IMR-90 (cell line): ENCODE data around the gene LIN7C. TPM values are rescaled to one million over a fixed set of nuclear protein-coding genes. Genes with fewer than 3 reads are reported as not detected.

Experiments
- ATAC-seq: fragments of 200-7000 bp; cut with Tn5 transposase; 2 replicates; pipeline ENCODE4 v1.9.1; 2020; ENCODE audit warnings: low read depth, mild to moderate bottlenecking, moderate library complexity
- BruUV-seq: library from RNA; stranded (reverse); fragments of 400-500 nt; replicated peaks from 2 replicates; lab custom pipeline; 2021; lab: Mats Ljungman, UMichigan
- CTCF ChIA-PET: fragments of 300-600 bp; formaldehyde crosslinking; extraction: SDS; loops from one replicate; lab custom pipeline; 2021; ENCODE audit warnings: antibody characterized with exemption; lab: Yijun Ruan, JAX
- POLR2A ChIA-PET: fragments of 300-600 bp; sonication (Branson Sonifier 250); formaldehyde crosslinking; loops from one replicate; lab custom pipeline; 2022; ENCODE audit warnings: antibody characterized with exemption; ENCODE audit not compliant: unreplicated experiment; lab: Charles Lee
- DNase-seq: peaks from one replicate; pipeline ENCODE4 v3.0.0; 2013
- H2AFZ ChIP-seq: replicated peaks from 2 replicates; pipeline ENCODE3; 2013; ENCODE audit warnings: low read length, mild to moderate bottlenecking; ENCODE audit not compliant: poor library complexity
- H2AK5ac ChIP-seq: 2 replicates; pipeline ENCODE4 v1.6.1; 2013; ENCODE audit warnings: low read depth, low read length, inconsistent platforms
- H2AK9ac ChIP-seq: replicated peaks from 2 replicates; pipeline ENCODE3; 2013; ENCODE audit warnings: mild to moderate bottlenecking, low read depth, low read length, moderate library complexity; ENCODE audit not compliant: poor library complexity
- H2BK120ac ChIP-seq: 2 replicates; pipeline ENCODE4 v1.6.1; 2013; ENCODE audit warnings: low read depth, low read length, inconsistent platforms
- H2BK15ac ChIP-seq: 3 replicates; pipeline ENCODE4 v1.6.1; 2013; ENCODE audit warnings: low read depth, low read length, inconsistent platforms
- H2BK20ac ChIP-seq: 2 replicates; pipeline ENCODE4 v1.6.1; 2013; ENCODE audit warnings: low read depth, mild to moderate bottlenecking, inconsistent platforms, low read length, moderate library complexity
- H2BK5ac ChIP-seq: 2 replicates; pipeline ENCODE4 v1.6.1; 2013; ENCODE audit warnings: mild to moderate bottlenecking, low read depth, low read length, inconsistent platforms; ENCODE audit not compliant: poor library complexity, severe bottlenecking
- H3K14ac ChIP-seq: replicated peaks from 2 replicates; pipeline ENCODE4 v1.6.1; 2013; ENCODE audit warnings: low read depth, low read length, inconsistent platforms
- H3K18ac ChIP-seq: 2 replicates; pipeline ENCODE4 v1.6.1; 2013; ENCODE audit warnings: low read depth, low read length, control low read depth
- H3K23ac ChIP-seq: 2 replicates; pipeline ENCODE4 v1.6.1; 2013; ENCODE audit warnings: low read depth, low read length, inconsistent platforms
- H3K27ac ChIP-seq: 2 replicates; pipeline ENCODE4 v1.5.1; 2013; ENCODE audit warnings: mild to moderate bottlenecking, control low read depth, low read length; ENCODE audit not compliant: insufficient read depth
- H3K27me3 ChIP-seq: 2 replicates; pipeline ENCODE4 v1.6.1; 2013; ENCODE audit warnings: low read length; ENCODE audit not compliant: control insufficient read depth, insufficient read depth
- H3K36me3 ChIP-seq: 2 replicates; pipeline ENCODE4 v1.6.1; 2013; ENCODE audit warnings: low read length, mixed read lengths; ENCODE audit not compliant: control insufficient read depth, insufficient read depth
- H3K4ac ChIP-seq: 2 replicates; pipeline ENCODE4 v1.6.1; 2013; ENCODE audit warnings: low read depth, low read length, inconsistent platforms
- H3K4me1 ChIP-seq: 2 replicates; pipeline ENCODE4 v1.6.1; 2013; ENCODE audit warnings: low read length, mixed read lengths; ENCODE audit not compliant: control insufficient read depth, insufficient read depth
- H3K4me2 ChIP-seq: 2 replicates; pipeline ENCODE4 v1.6.1; 2013; ENCODE audit warnings: low read depth, mild to moderate bottlenecking, control low read depth, low read length, moderate library complexity
- H3K4me3 ChIP-seq: 2 replicates; pipeline ENCODE4 v1.5.1; 2013; ENCODE audit warnings: low read depth, mild to moderate bottlenecking, control low read depth, low read length, moderate library complexity; ENCODE audit not compliant: insufficient read depth
- H3K56ac ChIP-seq: 2 replicates; pipeline ENCODE4 v1.6.1; 2013; ENCODE audit warnings: low read length, inconsistent platforms; ENCODE audit not compliant: insufficient read depth; ENCODE audit errors: extremely low read depth
- H3K79me1 ChIP-seq, 2 experiments: 2 replicates each; pipeline ENCODE4 v1.6.1; 2013; ENCODE audit warnings: low read length in 2 of 2, inconsistent platforms in 1 of 2, low read depth in 1 of 2
- H3K9ac ChIP-seq: 2 replicates; pipeline ENCODE4 v1.6.1; 2013; ENCODE audit warnings: low read depth, low read length, control low read depth
- H3K9me1 ChIP-seq: 2 replicates; pipeline ENCODE4 v1.6.1; 2013; ENCODE audit warnings: low read length, inconsistent platforms; ENCODE audit not compliant: insufficient read depth
- H3K9me3 ChIP-seq: 2 replicates; pipeline ENCODE4 v1.6.1; 2013; ENCODE audit warnings: low read length; ENCODE audit not compliant: control insufficient read depth, insufficient read depth
- H4K20me1 ChIP-seq: 2 replicates; pipeline ENCODE4 v1.6.1; 2013; ENCODE audit warnings: low read length, inconsistent platforms; ENCODE audit not compliant: insufficient read depth
- H4K5ac ChIP-seq: 2 replicates; pipeline ENCODE4 v1.6.1; 2013; ENCODE audit warnings: mild to moderate bottlenecking, low read depth, low read length, control low read depth
- H4K8ac ChIP-seq, 2 experiments: 2 replicates each; pipeline ENCODE4 v1.6.1; 2013; ENCODE audit warnings: low read depth in 2 of 2, low read length in 2 of 2, control low read depth in 1 of 2, inconsistent platforms in 1 of 2
- H4K91ac ChIP-seq: 2 replicates; pipeline ENCODE4 v1.6.1; 2013; ENCODE audit warnings: low read depth, low read length, inconsistent platforms; ENCODE audit not compliant: insufficient read depth
- BHLHE40 ChIP-seq: fragments of 150-350 bp; IDR thresholded peaks from 2 replicates; pipeline ENCODE4 v1.6.1; 2016; ENCODE audit warnings: mild to moderate bottlenecking, low read depth, low read length
- CEBPB ChIP-seq: IDR thresholded peaks from 2 replicates; pipeline ENCODE4 v1.6.1; 2012; ENCODE audit warnings: low read depth, low read length, improper control_type of control experiment
- CHD1 ChIP-seq: IDR thresholded peaks from 2 replicates; pipeline ENCODE4 v1.6.1; 2012; ENCODE audit warnings: low read depth, low read length, improper control_type of control experiment
- FOS ChIP-seq: fragments of 150-350 bp; IDR thresholded peaks from 2 replicates; pipeline ENCODE4 v1.6.1; 2016; ENCODE audit warnings: low read depth, low read length
- MAFK ChIP-seq: IDR thresholded peaks from 2 replicates; pipeline ENCODE4 v1.6.1; 2012; ENCODE audit warnings: low read depth, low read length, improper control_type of control experiment
- MAZ ChIP-seq: IDR thresholded peaks from 2 replicates; pipeline ENCODE4 v1.6.1; 2012; ENCODE audit warnings: low read depth, mild to moderate bottlenecking, low read length, improper control_type of control experiment, moderate library complexity, borderline replicate concordance
- MXI1 ChIP-seq: IDR thresholded peaks from 2 replicates; pipeline ENCODE4 v1.6.1; 2012; ENCODE audit warnings: low read depth, mild to moderate bottlenecking, low read length, moderate library complexity, borderline replicate concordance
- NFE2L2 ChIP-seq: fragments of 150-350 bp; IDR thresholded peaks from 2 replicates; pipeline ENCODE4 v1.6.1; 2016; ENCODE audit warnings: low read depth, mild to moderate bottlenecking, low read length
- POLR2A ChIP-seq: IDR thresholded peaks from 2 replicates; pipeline ENCODE4 v1.6.1; 2012; ENCODE audit warnings: mild to moderate bottlenecking, low read depth, low read length
- RAD21 ChIP-seq: IDR thresholded peaks from 2 replicates; pipeline ENCODE4 v1.6.1; 2012; ENCODE audit warnings: low read length, improper control_type of control experiment
- RCOR1 ChIP-seq: IDR thresholded peaks from 2 replicates; pipeline ENCODE4 v1.6.1; 2012; ENCODE audit warnings: mild to moderate bottlenecking, low read length, improper control_type of control experiment; ENCODE audit not compliant: insufficient replicate concordance
- RFX5 ChIP-seq: IDR thresholded peaks from 2 replicates; pipeline ENCODE4 v1.8.0; 2012; ENCODE audit warnings: low read depth, mild to moderate bottlenecking, low read length, moderate library complexity
- SMC3 ChIP-seq: fragments of 150-350 bp; IDR thresholded peaks from 2 replicates; pipeline ENCODE4 v1.6.1; 2016; ENCODE audit warnings: low read depth, mild to moderate bottlenecking, antibody characterized with exemption, low read length, moderate library complexity
- WGBS, 2 experiments: methylation state at CpG; one replicate each; pipeline versions ENCODE4 v1.1.5 to v1.1.7; 2013; ENCODE audit warnings: missing lambda C conversion rate in 2 of 2; ENCODE audit not compliant: insufficient read length in 1 of 2; ENCODE audit errors: extremely low coverage in 2 of 2; 5-methylcytosine and 5-hydroxymethylcytosine counted together
- dilution Hi-C: fragments of 300-500 bp; cut with HindIII; formaldehyde crosslinking; loops from one replicate; pipeline ENCODE4 v1.14.3; 2018; ENCODE audit warnings: low sequenced_read_pairs; ENCODE audit not compliant: unreplicated experiment
- in situ Hi-C: fragments of 300-500 bp; cut with MboI; formaldehyde crosslinking; loops from 3 replicates; pipeline ENCODE4 v1.14.3; 2019; ENCODE audit warnings: low sequenced_read_pairs, inconsistent platforms, mixed read lengths
- intact Hi-C: fragments of 100-400 bp; cut with micrococcal nuclease; formaldehyde crosslinking; loops from 2 replicates; pipeline ENCODE4 v1.10.0; 2022
- polyA plus RNA-seq, 3 experiments: library from polyadenylated mRNA; depleted of rRNA; stranded (reverse); fragments of >200 nt; gene quantifications; 2 replicates each; pipeline ENCODE4 v1.2.3, GENCODE V29; 2012; ENCODE audit warnings: low replicate concordance in 1 of 3
- total RNA-seq: library from RNA; depleted of rRNA; stranded (reverse); fragments of >200 nt; gene quantifications from 2 replicates; pipeline ENCODE4 v1.2.3, GENCODE V29; 2012
- TF ChIP-seq, protein P1 (sequence below): conservative IDR thresholded peaks from 2 replicates; pipeline ENCODE4 v1.5.1; 2012; ENCODE audit warnings: mild to moderate bottlenecking, low read depth, low read length, improper control_type of control experiment
- TF ChIP-seq, protein P2 (sequence below): fragments of 150-350 bp; IDR thresholded peaks from 2 replicates; pipeline ENCODE4 v1.6.1; 2017; ENCODE audit warnings: mild to moderate bottlenecking, antibody characterized with exemption, low read length, low read depth
- TF ChIP-seq, protein P3 (sequence below): fragments of 150-350 bp; IDR thresholded peaks from 2 replicates; pipeline ENCODE4 v1.6.1; 2016; ENCODE audit warnings: low read depth, mild to moderate bottlenecking, low read length, moderate library complexity, borderline replicate concordance

LIN7C gene
- total and polyA plus RNA-seq, 2 of the 4 experiments (the other 2 are of a cell fraction) = 12.2 to 25.5 TPM

DNA sequence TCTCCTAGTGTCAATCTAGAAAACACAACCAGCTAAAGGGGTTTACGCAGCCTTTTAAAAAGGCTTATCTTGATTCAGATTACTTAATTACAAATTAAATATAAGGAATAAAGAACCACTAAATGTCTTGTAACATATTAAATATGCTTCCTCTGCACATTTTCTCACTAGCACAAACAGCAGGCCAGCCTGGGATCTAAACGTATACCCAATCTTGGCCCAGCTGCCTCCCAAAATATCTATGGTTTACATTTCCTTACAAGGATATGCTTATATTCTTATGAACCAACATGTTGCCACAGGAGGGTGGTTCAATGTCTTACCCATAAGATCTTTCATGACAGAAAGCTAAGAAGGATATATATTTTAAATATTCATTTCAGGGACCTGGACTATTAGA is 41.7 kb downstream of the LIN7C start:
- Histone ChIP-seq H3K4me2 (no peak overlapping the region), H3K27me3 (no peaks in the 10 kb centered on the region), H2AFZ (no peak overlapping the region), H3K14ac (no peak overlapping the region), H3K9me3 (no peaks in the 10 kb centered on the region), H3K9ac (no peak overlapping the region), H4K8ac (no peak overlapping the region), H3K79me1 (peaks cover 8 to 15% of the 10 kb centered on the region in 2 experiments; a peak in 2 of 4 replicates), H3K4me1 (peaks cover 6% of the 10 kb centered on the region; the same call in 1 of the 2 replicates), H3K9me1 (no peaks in the 10 kb centered on the region; the same call in 1 of the 2 replicates), H3K27ac (no peak overlapping the region), H2BK5ac (no peak overlapping the region), H2BK20ac (no peak overlapping the region), H3K4me3 (no peak overlapping the region), H3K36me3 (no peaks in the 10 kb centered on the region), H2BK15ac (no peak overlapping the region), H2BK120ac (no peak overlapping the region), H3K23ac (no peak overlapping the region), H4K20me1 (no peaks in the 10 kb centered on the region), H2AK5ac (no peak overlapping the region), H3K4ac (no peak overlapping the region), H3K18ac (no peak overlapping the region), H4K91ac (no peak overlapping the region), H3K56ac (no peak overlapping the region), H2AK9ac (no peak overlapping the region), H4K5ac (no peak overlapping the region)
- TF ChIP-seq RCOR1 (no peak), CEBPB (no peak), RAD21 (no peak), RFX5 (no peak), MAFK (no peak), BHLHE40 (no peak), CHD1 (no peak), POLR2A (no peak), MAZ (no peak), FOS (no peak), SMC3 (no peak), MXI1 (no peak), NFE2L2 (no peak)
- TF ChIP-seq, protein P1, sequence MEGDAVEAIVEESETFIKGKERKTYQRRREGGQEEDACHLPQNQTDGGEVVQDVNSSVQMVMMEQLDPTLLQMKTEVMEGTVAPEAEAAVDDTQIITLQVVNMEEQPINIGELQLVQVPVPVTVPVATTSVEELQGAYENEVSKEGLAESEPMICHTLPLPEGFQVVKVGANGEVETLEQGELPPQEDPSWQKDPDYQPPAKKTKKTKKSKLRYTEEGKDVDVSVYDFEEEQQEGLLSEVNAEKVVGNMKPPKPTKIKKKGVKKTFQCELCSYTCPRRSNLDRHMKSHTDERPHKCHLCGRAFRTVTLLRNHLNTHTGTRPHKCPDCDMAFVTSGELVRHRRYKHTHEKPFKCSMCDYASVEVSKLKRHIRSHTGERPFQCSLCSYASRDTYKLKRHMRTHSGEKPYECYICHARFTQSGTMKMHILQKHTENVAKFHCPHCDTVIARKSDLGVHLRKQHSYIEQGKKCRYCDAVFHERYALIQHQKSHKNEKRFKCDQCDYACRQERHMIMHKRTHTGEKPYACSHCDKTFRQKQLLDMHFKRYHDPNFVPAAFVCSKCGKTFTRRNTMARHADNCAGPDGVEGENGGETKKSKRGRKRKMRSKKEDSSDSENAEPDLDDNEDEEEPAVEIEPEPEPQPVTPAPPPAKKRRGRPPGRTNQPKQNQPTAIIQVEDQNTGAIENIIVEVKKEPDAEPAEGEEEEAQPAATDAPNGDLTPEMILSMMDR = no peak
- TF ChIP-seq, protein P2, sequence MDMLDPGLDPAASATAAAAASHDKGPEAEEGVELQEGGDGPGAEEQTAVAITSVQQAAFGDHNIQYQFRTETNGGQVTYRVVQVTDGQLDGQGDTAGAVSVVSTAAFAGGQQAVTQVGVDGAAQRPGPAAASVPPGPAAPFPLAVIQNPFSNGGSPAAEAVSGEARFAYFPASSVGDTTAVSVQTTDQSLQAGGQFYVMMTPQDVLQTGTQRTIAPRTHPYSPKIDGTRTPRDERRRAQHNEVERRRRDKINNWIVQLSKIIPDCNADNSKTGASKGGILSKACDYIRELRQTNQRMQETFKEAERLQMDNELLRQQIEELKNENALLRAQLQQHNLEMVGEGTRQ = no peak
- TF ChIP-seq, protein P3, sequence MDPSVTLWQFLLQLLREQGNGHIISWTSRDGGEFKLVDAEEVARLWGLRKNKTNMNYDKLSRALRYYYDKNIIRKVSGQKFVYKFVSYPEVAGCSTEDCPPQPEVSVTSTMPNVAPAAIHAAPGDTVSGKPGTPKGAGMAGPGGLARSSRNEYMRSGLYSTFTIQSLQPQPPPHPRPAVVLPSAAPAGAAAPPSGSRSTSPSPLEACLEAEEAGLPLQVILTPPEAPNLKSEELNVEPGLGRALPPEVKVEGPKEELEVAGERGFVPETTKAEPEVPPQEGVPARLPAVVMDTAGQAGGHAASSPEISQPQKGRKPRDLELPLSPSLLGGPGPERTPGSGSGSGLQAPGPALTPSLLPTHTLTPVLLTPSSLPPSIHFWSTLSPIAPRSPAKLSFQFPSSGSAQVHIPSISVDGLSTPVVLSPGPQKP = no peak
- intact Hi-C loops (no loop called here), dilution Hi-C loops (no loop called here), in situ Hi-C loops (loop anchor here (5.0 kb wide), 1 partner anchor 103 kb away; the partner anchor contains the start of gene CCDC34)
- no peak for ATAC-seq
- ChIA-PET CTCF (interaction anchor here (1.1 to 1.3 kb wide), 2 partner anchors 8 to 21 kb away, joined by 3 to 4 read pairs; no protein-coding TSS in a partner anchor), POLR2A (no interaction called here)
- DNase-seq = no peak
- no CpG with 5 or more reads among the region's 2 CpGs for WGBS, 2 experiments
- no TSS peak for BruUV-seq
